GM12875 (cell line): Measurements from ENCODE around the gene P4HA3.
"Not testable (repeated sequence)": the region's sequence is repeated elsewhere in the genome, so short reads cannot be mapped to it uniquely, and the experiment has no call there.

Experiments used
- H3K4me3 ChIP-seq: one replicate; pipeline ENCODE4 v1.5.1; 2011; ENCODE audit warnings: low read depth, low read length, control low read depth
- TF ChIP-seq, protein P1 (sequence below): IDR thresholded peaks from 2 replicates; pipeline ENCODE4 v1.5.1; 2011; ENCODE audit warnings: low read depth, mild to moderate bottlenecking, control low read depth, inconsistent platforms, low read length, moderate library complexity, borderline replicate concordance; ENCODE audit not compliant: insufficient read depth

P4HA3 gene

DNA sequence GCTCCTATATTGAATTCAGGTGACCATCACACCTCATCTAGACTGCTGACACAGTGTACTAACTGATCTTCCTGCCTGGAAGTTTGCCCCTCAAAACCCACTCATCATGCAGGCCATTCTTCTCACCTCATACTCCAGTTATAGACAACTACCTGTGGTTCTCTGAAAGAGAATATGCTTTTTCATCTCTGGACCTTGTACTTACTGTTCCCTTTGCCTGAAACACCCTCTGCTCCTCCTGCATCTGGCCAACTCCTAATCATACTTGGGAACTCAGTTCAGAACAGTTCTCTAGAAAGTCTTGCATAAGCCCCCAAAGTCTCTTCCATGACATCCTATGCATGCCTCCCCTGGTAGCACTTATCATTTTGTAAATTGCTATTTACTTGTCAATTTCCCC, 28.2 kb upstream of the P4HA3 start:
- TF ChIP-seq, protein P1, sequence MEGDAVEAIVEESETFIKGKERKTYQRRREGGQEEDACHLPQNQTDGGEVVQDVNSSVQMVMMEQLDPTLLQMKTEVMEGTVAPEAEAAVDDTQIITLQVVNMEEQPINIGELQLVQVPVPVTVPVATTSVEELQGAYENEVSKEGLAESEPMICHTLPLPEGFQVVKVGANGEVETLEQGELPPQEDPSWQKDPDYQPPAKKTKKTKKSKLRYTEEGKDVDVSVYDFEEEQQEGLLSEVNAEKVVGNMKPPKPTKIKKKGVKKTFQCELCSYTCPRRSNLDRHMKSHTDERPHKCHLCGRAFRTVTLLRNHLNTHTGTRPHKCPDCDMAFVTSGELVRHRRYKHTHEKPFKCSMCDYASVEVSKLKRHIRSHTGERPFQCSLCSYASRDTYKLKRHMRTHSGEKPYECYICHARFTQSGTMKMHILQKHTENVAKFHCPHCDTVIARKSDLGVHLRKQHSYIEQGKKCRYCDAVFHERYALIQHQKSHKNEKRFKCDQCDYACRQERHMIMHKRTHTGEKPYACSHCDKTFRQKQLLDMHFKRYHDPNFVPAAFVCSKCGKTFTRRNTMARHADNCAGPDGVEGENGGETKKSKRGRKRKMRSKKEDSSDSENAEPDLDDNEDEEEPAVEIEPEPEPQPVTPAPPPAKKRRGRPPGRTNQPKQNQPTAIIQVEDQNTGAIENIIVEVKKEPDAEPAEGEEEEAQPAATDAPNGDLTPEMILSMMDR = no peak
- no peak overlapping the region for H3K4me3 ChIP-seq

DNA sequence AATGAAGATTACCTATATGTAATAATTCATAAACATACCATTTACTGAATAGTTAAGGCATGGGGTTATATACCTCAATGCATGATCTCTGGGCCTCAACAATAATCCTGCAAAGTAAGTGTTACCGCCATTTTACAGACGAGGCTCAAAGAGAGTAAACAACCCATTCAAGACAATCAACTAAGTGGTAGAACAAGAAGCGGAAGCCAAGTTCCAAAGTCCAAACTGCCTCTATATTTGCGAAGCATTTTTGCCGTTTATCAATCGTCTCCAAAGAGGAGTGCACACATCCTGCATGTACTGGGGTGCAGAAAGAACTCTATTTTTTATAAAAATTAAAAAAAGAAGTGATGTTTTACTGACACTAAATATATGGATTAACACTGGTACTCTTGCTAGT, 27.5 kb upstream of the P4HA3 start:
- TF ChIP-seq, protein P1 = no peak
- no peak overlapping the region for H3K4me3 ChIP-seq

DNA sequence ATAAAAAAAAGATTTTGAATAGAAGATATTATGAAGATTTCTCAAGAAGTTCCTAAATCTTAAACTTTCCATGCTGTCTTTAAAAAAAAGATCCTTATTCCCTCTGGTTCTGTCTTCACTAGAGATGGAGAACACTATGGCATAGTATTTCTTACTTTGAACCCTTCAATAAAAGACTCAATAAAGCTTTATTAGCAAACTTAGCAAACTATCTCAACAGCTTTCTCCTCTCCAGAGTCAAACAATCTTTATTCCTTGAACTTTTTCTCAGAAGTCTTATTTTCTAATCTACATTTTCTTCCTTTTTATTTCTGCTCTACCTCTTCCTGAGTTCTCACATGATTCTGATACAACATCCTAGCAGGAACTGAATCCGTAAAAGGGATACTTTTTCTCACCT, 21.8 kb upstream of the P4HA3 start:
- H3K4me3 ChIP-seq = no peak overlapping the region
- TF ChIP-seq, protein P1 = no peak

DNA sequence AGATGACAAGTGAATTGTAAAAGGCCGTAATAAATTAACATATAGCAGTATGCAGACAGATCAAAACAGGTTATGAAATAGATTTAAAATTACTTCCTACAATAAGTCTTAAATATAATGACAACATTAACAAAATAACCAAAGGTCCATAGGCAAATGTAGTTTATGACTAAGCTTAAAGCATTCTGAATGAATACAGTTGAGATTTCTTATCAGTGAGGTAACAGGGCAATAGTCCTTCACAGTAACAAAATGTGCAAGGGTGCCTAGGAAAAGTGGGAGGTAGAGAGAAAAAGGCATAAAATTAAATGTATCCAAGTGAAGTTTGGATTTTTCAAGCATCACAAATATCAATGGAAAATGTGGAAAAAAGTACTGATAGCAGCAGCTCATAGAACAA, 20.9 kb upstream of the P4HA3 start:
- TF ChIP-seq, protein P1 = no peak
- H3K4me3 ChIP-seq = no peak overlapping the region

DNA sequence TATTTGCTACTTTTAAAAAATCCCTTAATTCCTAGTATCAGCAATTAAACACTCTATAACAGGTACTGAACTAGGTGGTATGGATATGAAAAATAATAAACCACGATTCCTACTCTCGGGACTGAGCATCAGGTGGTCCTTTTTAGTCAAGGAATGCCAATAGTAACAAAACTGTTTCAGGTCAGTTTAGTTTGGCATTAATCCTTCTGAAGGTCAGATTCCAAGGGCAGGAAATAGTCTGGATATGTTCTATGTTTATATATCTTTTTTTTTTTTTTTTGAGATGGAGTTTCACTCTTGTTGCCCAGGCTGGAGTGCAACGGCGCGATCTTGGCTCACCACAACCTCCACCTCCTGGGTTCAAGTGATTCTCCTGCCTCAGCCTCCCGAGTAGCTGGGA, 19.6 kb upstream of the P4HA3 start:
- not testable (repeated sequence) for H3K4me3 ChIP-seq

DNA sequence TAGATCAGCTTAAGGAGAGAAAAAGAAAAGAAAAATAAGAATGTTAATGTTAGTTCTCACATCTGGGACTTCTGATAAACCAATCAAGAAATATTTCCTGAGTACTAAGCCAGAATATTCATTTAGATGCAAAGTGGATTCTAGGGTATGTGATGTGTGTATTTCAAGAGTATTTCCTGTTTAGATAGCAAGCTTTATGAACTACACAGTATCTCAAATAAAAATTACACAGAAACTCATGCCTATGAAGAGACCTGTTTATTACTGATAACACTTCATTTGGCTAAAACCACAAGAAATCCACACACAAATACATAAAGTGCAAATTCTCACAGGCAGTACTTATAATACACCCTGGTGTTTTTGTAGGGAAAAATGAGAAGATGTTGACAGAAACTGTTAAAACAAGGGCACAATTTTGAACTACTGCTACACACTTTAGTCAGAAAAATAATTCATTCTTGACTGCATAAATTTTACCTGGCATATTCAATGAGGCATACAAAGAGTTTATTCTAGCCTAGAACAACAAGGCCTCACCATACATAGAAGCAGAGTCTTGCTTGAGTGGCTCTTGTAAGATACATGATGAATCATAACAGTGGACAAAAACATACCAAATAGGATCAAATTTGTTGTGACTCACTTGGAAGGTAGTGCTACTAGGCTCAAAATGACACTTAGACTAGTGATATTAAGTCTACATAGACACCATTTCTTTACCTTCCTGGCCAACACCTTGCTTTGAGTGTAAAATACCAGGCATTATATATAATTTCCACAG, 18.8 kb upstream of the P4HA3 start:
- H3K4me3 ChIP-seq = no peak overlapping the region
- TF ChIP-seq, protein P1 = no peak

DNA sequence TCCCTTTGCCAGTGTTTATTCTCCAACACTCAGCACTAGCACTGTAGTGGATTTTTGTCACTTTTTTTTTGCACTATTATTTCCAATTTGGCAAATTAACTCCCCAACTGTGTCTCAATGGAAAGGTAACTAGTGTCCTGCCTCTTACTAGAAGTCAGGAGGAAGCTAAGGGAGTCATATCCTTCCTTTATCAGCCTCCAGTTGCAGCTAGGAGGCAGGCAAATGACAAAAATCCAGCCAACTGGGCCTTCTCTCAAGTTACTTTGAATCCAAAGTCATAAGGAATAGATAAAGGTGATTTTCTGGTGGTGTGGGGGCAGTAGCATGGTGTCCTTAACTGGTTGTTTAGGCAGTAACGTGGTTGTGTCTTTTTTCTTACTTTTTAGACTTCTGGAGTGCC, 15.6 kb upstream of the P4HA3 start:
- no peak overlapping the region for H3K4me3 ChIP-seq
- TF ChIP-seq, protein P1 = no peak

DNA sequence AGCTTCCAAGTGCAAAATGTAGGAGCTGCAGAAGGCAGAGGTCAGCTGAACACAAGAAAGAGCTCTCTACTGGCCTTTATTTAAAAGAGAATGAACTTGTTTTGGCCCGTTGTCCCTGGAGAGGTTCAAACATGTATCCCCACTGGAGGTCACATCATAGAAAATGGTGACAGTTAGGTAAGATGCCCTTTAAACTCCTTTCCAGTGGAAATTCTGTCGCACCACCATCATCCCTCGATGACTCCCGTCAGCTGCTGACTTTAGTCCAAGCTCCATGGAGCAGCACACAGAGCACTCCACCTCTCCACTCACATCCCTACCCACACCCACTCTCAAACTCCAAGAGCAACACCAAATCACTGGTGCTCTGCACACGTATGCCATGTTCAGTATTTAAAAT, 15.2 kb upstream of the P4HA3 start:
- TF ChIP-seq, protein P1 = no peak
- no peak overlapping the region for H3K4me3 ChIP-seq
